ENCODE results near the gene CDC42BPB.

GRCh38 chr14:102993523-102993922 is 63.8 kb downstream of the CDC42BPB start:
- TF ChIP-seq CTCF (IDR thresholded peaks at IDR 0.05; ENCODE audit: insufficient read depth, low read depth, low read length) (no peak), EZH2 (IDR thresholded peaks at IDR 0.05; ENCODE audit: insufficient read depth, low read length) (no peak)
